A549 (cell line): ENCODE results near the gene TAF4. TPM values are rescaled to one million over a fixed set of nuclear protein-coding genes. Genes with fewer than 3 reads are reported as not detected.

Source experiments
- ATAC-seq, 2 experiments: fragments of 200-7000 bp in 1 of 2; fragments of >200 bp in 1 of 2; cut with Nextera tagmentation in 1 of 2; cut with Tn5 transposase in 1 of 2; 3 replicates each; pipeline versions ENCODE4 v1.8.0 to v1.9.1; 2018 to 2020; ENCODE audit warnings: mild to moderate bottlenecking in 1 of 2, moderate library complexity in 1 of 2
- CTCF ChIA-PET: fragments of 300-600 bp; sonication (Branson Sonifier 250); formaldehyde crosslinking; extraction: SDS; loops from one replicate; lab custom pipeline; 2021; ENCODE audit warnings: antibody characterized with exemption, inconsistent platforms; lab: Yijun Ruan, JAX
- POLR2A ChIA-PET: fragments of 350-600 bp; formaldehyde crosslinking; extraction: SDS; loops from one replicate; lab custom pipeline; 2021; ENCODE audit warnings: antibody characterized with exemption, inconsistent platforms; lab: Yijun Ruan, JAX
- DNase-seq, 2 experiments: peaks; one replicate each; pipeline versions ENCODE4 v3.0.0 to v3.0.0-alpha.2; 2011 to 2016; ENCODE audit warnings: low read depth in 1 of 2, low spot score in 1 of 2
- FAIRE-seq: peaks from 2 replicates; lab custom pipeline; 2011; peaks lifted over from hg19 to GRCh38; lab: Jason Lieb, UNC
- H3K27ac ChIP-seq, 2 experiments: fragments of >200 bp; sonication (Bioruptor Twin); formaldehyde crosslinking; 3 replicates each; pipeline ENCODE4 v1.5.1; 2016 to 2017
- H3K4me1 ChIP-seq: fragments of >200 bp; sonication (Bioruptor Twin); formaldehyde crosslinking; 3 replicates; pipeline ENCODE4 v1.6.1; 2016
- H3K4me2 ChIP-seq: fragments of >200 bp; sonication (Bioruptor Twin); formaldehyde crosslinking; 3 replicates; pipeline ENCODE4 v1.6.1; 2016
- H3K4me3 ChIP-seq: fragments of >200 bp; sonication (Bioruptor Twin); formaldehyde crosslinking; 3 replicates; pipeline ENCODE4 v1.5.1; 2016
- H3K9me3 ChIP-seq: fragments of >200 bp; sonication (Bioruptor Twin); formaldehyde crosslinking; 3 replicates; pipeline ENCODE4 v1.6.1; 2016
- CBX2 ChIP-seq: fragments of 200-600 bp; sonication (generic); IDR thresholded peaks from 2 replicates; pipeline ENCODE4 v1.6.1; 2016; ENCODE audit warnings: low read depth, mild to moderate bottlenecking, borderline replicate concordance
- CEBPB ChIP-seq, 2 experiments: fragments of >200 bp in 1 of 2; sonication (Bioruptor Twin) in 1 of 2; formaldehyde crosslinking in 1 of 2; IDR thresholded peaks; 2 replicates each; pipeline ENCODE4 v1.6.1; 2012 to 2016
- CHD2 ChIP-seq: fragments of 150-350 bp; IDR thresholded peaks from 2 replicates; pipeline ENCODE4 v1.6.1; 2014; ENCODE audit warnings: low read length; ENCODE audit not compliant: partially characterized antibody
- EHF ChIP-seq: fragments of 250-450 bp; sonication (Bioruptor Pico); IDR thresholded peaks from 2 replicates; pipeline ENCODE4 v1.5.0; 2020; ENCODE audit warnings: mild to moderate bottlenecking
- EP300 ChIP-seq, 2 experiments: fragments of >200 bp; sonication (Bioruptor Twin); formaldehyde crosslinking; IDR thresholded peaks; 2 replicates in 1 of 2; 3 replicates in 1 of 2; pipeline ENCODE4 v1.6.1; 2016 to 2017
- FOSB ChIP-seq: fragments of 250-450 bp; sonication (Bioruptor Pico); IDR thresholded peaks from 2 replicates; pipeline ENCODE4 v1.5.0; 2020; ENCODE audit warnings: mild to moderate bottlenecking, moderate library complexity
- FOXS1 ChIP-seq: fragments of 250-450 bp; sonication (Bioruptor Pico); IDR thresholded peaks from 2 replicates; pipeline ENCODE4 v1.5.0; 2020; ENCODE audit warnings: mild to moderate bottlenecking, moderate library complexity
- GATA3 ChIP-seq: IDR thresholded peaks from 2 replicates; pipeline ENCODE4 v1.6.1; 2012; ENCODE audit warnings: borderline replicate concordance
- HDAC2 ChIP-seq: fragments of 200-600 bp; sonication (generic); IDR thresholded peaks from 2 replicates; pipeline ENCODE4 v1.6.1; 2016
- HEYL ChIP-seq: fragments of 250-450 bp; sonication (Bioruptor Pico); IDR thresholded peaks from 2 replicates; pipeline ENCODE4 v1.8.0; 2021; ENCODE audit warnings: mild to moderate bottlenecking, moderate library complexity
- HOXA7 ChIP-seq: fragments of 250-450 bp; sonication (Bioruptor Pico); IDR thresholded peaks from 2 replicates; pipeline ENCODE4 v1.5.0; 2020; ENCODE audit warnings: mild to moderate bottlenecking, moderate library complexity
- HOXB13 ChIP-seq: fragments of 250-450 bp; sonication (Bioruptor Pico); IDR thresholded peaks from 2 replicates; pipeline ENCODE4 v1.5.0; 2020; ENCODE audit warnings: low read depth, mild to moderate bottlenecking, moderate library complexity
- HOXB5 ChIP-seq: fragments of 250-450 bp; sonication (Bioruptor Pico); IDR thresholded peaks from 2 replicates; pipeline ENCODE4 v1.5.0; 2020; ENCODE audit warnings: mild to moderate bottlenecking, moderate library complexity
- JUNB ChIP-seq: fragments of >200 bp; sonication (Bioruptor Twin); formaldehyde crosslinking; IDR thresholded peaks from 2 replicates; pipeline ENCODE4 v1.6.1; 2016
- KDM1A ChIP-seq: fragments of 200-600 bp; sonication (generic); IDR thresholded peaks from 2 replicates; pipeline ENCODE4 v1.6.1; 2016; ENCODE audit warnings: low read depth, mild to moderate bottlenecking
- KDM5A ChIP-seq: fragments of 200-600 bp; sonication (generic); IDR thresholded peaks from 2 replicates; pipeline ENCODE4 v1.6.1; 2016; ENCODE audit warnings: antibody characterized with exemption, mild to moderate bottlenecking
- NPAS2 ChIP-seq: fragments of 250-450 bp; sonication (Bioruptor Pico); IDR thresholded peaks from 2 replicates; pipeline ENCODE4 v1.8.0; 2022; ENCODE audit warnings: mild to moderate bottlenecking, moderate library complexity, borderline replicate concordance
- PBX3 ChIP-seq: IDR thresholded peaks from 2 replicates; pipeline ENCODE4 v1.6.1; 2012
- POLR2A ChIP-seq: IDR thresholded peaks from 2 replicates; pipeline ENCODE4 v1.6.1; 2012; ENCODE audit warnings: mild to moderate bottlenecking, low read length
- RAD21 ChIP-seq, 2 experiments: fragments of >200 bp in 1 of 2; sonication (Bioruptor Twin) in 1 of 2; formaldehyde crosslinking in 1 of 2; IDR thresholded peaks in 1 of 2; conservative IDR thresholded peaks in 1 of 2; 2 replicates in 1 of 2; 3 replicates in 1 of 2; pipeline ENCODE4 v1.6.1; 2012 to 2018; ENCODE audit warnings: inconsistent platforms in 1 of 2
- RARB ChIP-seq: fragments of 250-450 bp; sonication (Bioruptor Pico); IDR thresholded peaks from 2 replicates; pipeline ENCODE4 v1.8.0; 2021; ENCODE audit warnings: mild to moderate bottlenecking, moderate library complexity
- RFX5 ChIP-seq: fragments of 450-650 bp; IDR thresholded peaks from 2 replicates; pipeline ENCODE4 v1.7.1; 2014; ENCODE audit warnings: antibody characterized with exemption, mild to moderate bottlenecking, moderate library complexity
- SMC3 ChIP-seq: fragments of >200 bp; sonication (Bioruptor Twin); formaldehyde crosslinking; IDR thresholded peaks from 3 replicates; pipeline ENCODE4 v1.6.1; 2018; ENCODE audit warnings: inconsistent platforms
- TFCP2L1 ChIP-seq: fragments of 250-450 bp; sonication (Bioruptor Pico); IDR thresholded peaks from 2 replicates; pipeline ENCODE4 v1.5.0; 2021; ENCODE audit warnings: mild to moderate bottlenecking
- ZC3H11A ChIP-seq: fragments of 450-650 bp; IDR thresholded peaks from 2 replicates; pipeline ENCODE4 v1.6.1; 2014; ENCODE audit warnings: antibody characterized with exemption, mild to moderate bottlenecking
- ZFP36 ChIP-seq: fragments of 450-650 bp; IDR thresholded peaks from 2 replicates; pipeline ENCODE4 v1.6.1; 2014; ENCODE audit warnings: borderline replicate concordance; ENCODE audit not compliant: partially characterized antibody
- WGBS: methylation state at CpG from one replicate; pipeline ENCODE4 v1.1.6; 2017; ENCODE audit errors: missing lambda C conversion rate; 5-methylcytosine and 5-hydroxymethylcytosine counted together
- polyA plus RNA-seq, 4 experiments: library from polyadenylated mRNA; depleted of rRNA in 3 of 4; stranded (reverse); fragments of >200 nt; fragmentation: RNase III in 1 of 4; extraction: RNeasy Plus Mini Kit Qiagen cat#74134 plus additional on column Dnase treatment in 1 of 4; gene quantifications; 2 replicates in 3 of 4; 3 replicates in 1 of 4; pipeline ENCODE4 v1.2.3, GENCODE V29; 2011 to 2017
- TF ChIP-seq, protein P1 (sequence below): fragments of >200 bp; sonication (Bioruptor Twin); formaldehyde crosslinking; IDR thresholded peaks from 3 replicates; pipeline ENCODE4 v1.6.1; 2016
- TF ChIP-seq, protein P2 (sequence below): fragments of 150-350 bp; IDR thresholded peaks from 2 replicates; pipeline ENCODE4 v1.6.1; 2014; ENCODE audit warnings: low read depth, mild to moderate bottlenecking, low read length

Gene TAF4
- polyA plus RNA-seq, 2 of the 4 experiments (the other 2 are of a cell fraction), result 6.1 to 11.0 TPM

DNA sequence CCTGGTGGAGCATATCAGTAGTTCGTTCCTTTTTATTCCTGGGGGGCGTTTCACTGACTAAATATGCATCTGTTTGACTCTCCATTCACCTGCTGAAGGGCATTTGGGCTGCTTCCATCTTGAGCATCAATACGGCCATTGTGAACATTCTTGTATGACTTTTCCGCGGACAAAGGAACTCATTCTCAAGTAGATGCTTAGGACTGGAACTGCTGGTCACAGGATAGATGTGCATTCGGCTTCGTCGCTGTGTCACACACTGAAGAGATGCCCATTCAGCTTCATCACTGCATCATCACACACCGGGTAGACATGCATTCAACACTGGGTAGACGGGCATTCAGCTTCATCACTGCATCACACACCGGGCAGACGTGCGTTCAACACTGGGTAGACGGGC, 95.3 kb downstream of the TAF4 start:
- Histone ChIP-seq H3K4me3 (no peak overlapping the region), H3K9me3 (no peaks in the 10 kb centered on the region), H3K4me2 (no peak overlapping the region), H3K4me1 (no peaks in the 10 kb centered on the region), H3K27ac (no peak overlapping the region)
- DNase-seq (no peak), ATAC-seq (no peak), FAIRE-seq (no peak)
- ChIA-PET POLR2A (no interaction called here), CTCF (no interaction called here)
- 86% methylated on average over 14 of the region's 14 CpGs for WGBS
- no peak for TF ChIP-seq SMC3
- no peak for TF ChIP-seq EP300 (IDR thresholded peaks at IDR 0.05)
- TF ChIP-seq HDAC2, result no peak
- TF ChIP-seq HOXB13 (CRISPR knock-in tag), result no peak
- no peak for TF ChIP-seq POLR2A
- TF ChIP-seq, protein P1, sequence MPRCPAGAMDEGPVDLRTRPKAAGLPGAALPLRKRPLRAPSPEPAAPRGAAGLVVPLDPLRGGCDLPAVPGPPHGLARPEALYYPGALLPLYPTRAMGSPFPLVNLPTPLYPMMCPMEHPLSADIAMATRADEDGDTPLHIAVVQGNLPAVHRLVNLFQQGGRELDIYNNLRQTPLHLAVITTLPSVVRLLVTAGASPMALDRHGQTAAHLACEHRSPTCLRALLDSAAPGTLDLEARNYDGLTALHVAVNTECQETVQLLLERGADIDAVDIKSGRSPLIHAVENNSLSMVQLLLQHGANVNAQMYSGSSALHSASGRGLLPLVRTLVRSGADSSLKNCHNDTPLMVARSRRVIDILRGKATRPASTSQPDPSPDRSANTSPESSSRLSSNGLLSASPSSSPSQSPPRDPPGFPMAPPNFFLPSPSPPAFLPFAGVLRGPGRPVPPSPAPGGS, result no peak
- TF ChIP-seq PBX3, result no peak
- no peak for TF ChIP-seq ZC3H11A

DNA sequence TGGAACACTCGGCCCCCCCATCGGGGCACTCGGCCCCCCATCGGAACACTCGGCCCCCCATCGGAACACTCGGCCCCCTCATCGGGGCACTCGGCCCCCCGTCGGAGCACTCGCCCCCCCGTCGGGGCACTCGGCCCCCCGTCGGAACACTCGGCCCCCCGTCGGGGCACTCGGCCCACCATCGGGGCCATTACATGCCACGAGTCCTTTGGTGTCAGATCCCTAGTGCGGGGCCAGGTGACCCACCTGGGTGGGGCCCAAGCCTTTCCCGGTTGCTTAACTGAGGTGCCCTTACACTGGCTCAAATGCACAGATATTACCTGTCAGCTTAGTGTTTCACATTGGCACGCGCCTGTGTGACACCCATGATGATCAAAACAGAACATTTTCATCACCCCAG, 95.9 kb downstream of the TAF4 start:
- H3K4me1 ChIP-seq, result no peaks in the 10 kb centered on the region
- TF ChIP-seq KDM1A (no peak), EHF (CRISPR knock-in tag) (no peak), TFCP2L1 (CRISPR knock-in tag) (no peak), RAD21 (conservative IDR thresholded peaks at IDR 0.05 in 1 of 2, IDR thresholded peaks at IDR 0.05 in 1 of 2) (no peak), CHD2 (no peak), RFX5 (no peak), CBX2 (no peak), RARB (CRISPR knock-in tag) (no peak)
- TF ChIP-seq, protein P2, sequence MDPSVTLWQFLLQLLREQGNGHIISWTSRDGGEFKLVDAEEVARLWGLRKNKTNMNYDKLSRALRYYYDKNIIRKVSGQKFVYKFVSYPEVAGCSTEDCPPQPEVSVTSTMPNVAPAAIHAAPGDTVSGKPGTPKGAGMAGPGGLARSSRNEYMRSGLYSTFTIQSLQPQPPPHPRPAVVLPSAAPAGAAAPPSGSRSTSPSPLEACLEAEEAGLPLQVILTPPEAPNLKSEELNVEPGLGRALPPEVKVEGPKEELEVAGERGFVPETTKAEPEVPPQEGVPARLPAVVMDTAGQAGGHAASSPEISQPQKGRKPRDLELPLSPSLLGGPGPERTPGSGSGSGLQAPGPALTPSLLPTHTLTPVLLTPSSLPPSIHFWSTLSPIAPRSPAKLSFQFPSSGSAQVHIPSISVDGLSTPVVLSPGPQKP, result no peak
- TF ChIP-seq, all 56 proteins: peak for 0
- no peak for ATAC-seq
- ChIA-PET POLR2A (no interaction called here), CTCF (no interaction called here)
- Histone ChIP-seq H3K4me3 (no peak overlapping the region), H3K4me2 (no peak overlapping the region), H3K27ac (no peak overlapping the region), H3K9me3 (no peaks in the 10 kb centered on the region)
- 65% methylated on average over 14 of the region's 27 CpGs for WGBS
- no peak for FAIRE-seq
- no peak for DNase-seq

- Histone ChIP-seq H3K4me1 (no peaks in the 10 kb centered on the region), H3K27ac (no peak overlapping the region), H3K9me3 (no peaks in the 10 kb centered on the region), H3K4me3 (no peak overlapping the region), H3K4me2 (no peak overlapping the region)
- no peak for DNase-seq
- ChIA-PET POLR2A (no interaction called here), CTCF (no interaction called here)
- ATAC-seq, result no peak
- no peak for FAIRE-seq
- TF ChIP-seq GATA3, result no peak
- TF ChIP-seq HOXA7 (CRISPR knock-in tag), result no peak
- no peak for TF ChIP-seq ZC3H11A
- no peak for TF ChIP-seq NPAS2 (CRISPR knock-in tag)
- TF ChIP-seq CEBPB (IDR thresholded peaks at IDR 0.05), result no peak
- no peak for TF ChIP-seq FOSB (CRISPR knock-in tag)
- TF ChIP-seq, protein P1, result no peak
- no peak for TF ChIP-seq KDM5A
- no peak for TF ChIP-seq JUNB
- no peak for TF ChIP-seq ZFP36
- no peak for TF ChIP-seq HDAC2
- no peak for TF ChIP-seq FOXS1 (CRISPR knock-in tag)
- no peak for TF ChIP-seq HEYL
- TF ChIP-seq EHF (CRISPR knock-in tag), result no peak
- no peak for TF ChIP-seq HOXB5
- 56% methylated on average over 8 of the region's 11 CpGs for WGBS
Measured at GRCh38 chr20:61968932-61969331, 96.7 kb downstream of the TAF4 start.
